ENCODE measurements around the gene KLHDC7B. TPM values are rescaled to one million over a fixed set of nuclear protein-coding genes. Genes with fewer than 3 reads are reported as not detected.

The KLHDC7B gene
- total and polyA plus RNA-seq, 2 of the 13 experiments (the other 11 are each of a cell fraction or from before 2014, with no cell fraction given) = 0.11 TPM; not detected in 1

- TF ChIP-seq FUBP1 (CRISPR knock-in tag; IDR thresholded peaks at IDR 0.05; ENCODE audit: borderline replicate concordance) (no peak), GTF3A (CRISPR knock-in tag; conservative IDR thresholded peaks at IDR 0.05) (peak; percentile 75; the same call in 1 of the 2 replicates), ZSCAN12 (CRISPR knock-in tag; IDR thresholded peaks at IDR 0.05) (peak; percentile 70; the same call in 1 of the 2 replicates), HNF1B (CRISPR knock-in tag; IDR thresholded peaks at IDR 0.05) (peak; percentile 56; the same call in 1 of the 2 replicates), NFE2 (CRISPR knock-in tag; IDR thresholded peaks at IDR 0.05) (no peak), ZNF205 (CRISPR knock-in tag; IDR thresholded peaks at IDR 0.05) (no peak), KIAA2018 (CRISPR knock-in tag; IDR thresholded peaks at IDR 0.05; ENCODE audit: borderline replicate concordance) (no peak), TARDBP (CRISPR knock-in tag; IDR thresholded peaks at IDR 0.05) (peak; percentile 16; the same call in 1 of the 2 replicates), CREB1 (IDR thresholded peaks at IDR 0.05) (peak; percentile 47), CREB1 (CRISPR knock-in tag; IDR thresholded peaks at IDR 0.05) (no peak), HNF4G (IDR thresholded peaks at IDR 0.05; ENCODE audit: borderline replicate concordance, low read depth, low read length) (peak; percentile 41; the same call in 1 of the 2 replicates), HNF4G (CRISPR knock-in tag; IDR thresholded peaks at IDR 0.05; ENCODE audit: borderline replicate concordance, low read depth) (peak; percentile 70; the same call in 1 of the 2 replicates), CHCHD3 (CRISPR knock-in tag; IDR thresholded peaks at IDR 0.05) (no peak), BCL3 (CRISPR knock-in tag; IDR thresholded peaks at IDR 0.05) (peak; percentile 71; the same call in 1 of the 2 replicates)
Observed at GRCh38 chr22:50582493-50583293, 37.0 kb downstream of the KLHDC7B start, which contains the start of gene CHKB (continued).
